ENCODE measurements around the gene CHPT1.

- no peak for TF ChIP-seq POLR2A (IDR thresholded peaks at IDR 0.05)
- no peak for TF ChIP-seq CTCF (IDR thresholded peaks at IDR 0.05)
Measured at GRCh38 chr12:101678081-101678480, 19.4 kb upstream of the CHPT1 start.
